RWPE1 (cell line): ENCODE results near the gene LSR.

ENCODE experiments used
- CTCF ChIA-PET: fragments of 350-600 bp; sonication (Branson Sonifier 250); formaldehyde crosslinking; extraction: SDS; loops from one replicate; lab custom pipeline; 2021; lab: Yijun Ruan, JAX
- POLR2A ChIA-PET: fragments of 400-600 bp; formaldehyde crosslinking; extraction: SDS; loops from one replicate; lab custom pipeline; 2020; ENCODE audit warnings: antibody characterized with exemption; ENCODE audit not compliant: low non-redundant PET; lab: Yijun Ruan, JAX
- DNase-seq: peaks from one replicate; pipeline ENCODE4 v3.0.0; 2012; ENCODE audit warnings: low spot score
- H3K27ac ChIP-seq: fragments of 450-650 bp; 2 replicates; pipeline ENCODE4 v1.5.1; 2017
- TF ChIP-seq, protein P1 (sequence below): fragments of 450-650 bp; conservative IDR thresholded peaks from 2 replicates; pipeline ENCODE4 v1.5.1; 2017; ENCODE audit warnings: low read depth, mild to moderate bottlenecking

Gene LSR

GRCh38 chr19:35294328-35294727 is 45.5 kb downstream of the LSR start:
- CTCF ChIA-PET, result interaction anchor here (0.9 kb wide), 1 partner anchor 24 kb away, joined by 5 read pairs; no protein-coding TSS in a partner anchor
- POLR2A ChIA-PET, result no interaction called here
- DNase-seq, result no peak
- TF ChIP-seq, protein P1, sequence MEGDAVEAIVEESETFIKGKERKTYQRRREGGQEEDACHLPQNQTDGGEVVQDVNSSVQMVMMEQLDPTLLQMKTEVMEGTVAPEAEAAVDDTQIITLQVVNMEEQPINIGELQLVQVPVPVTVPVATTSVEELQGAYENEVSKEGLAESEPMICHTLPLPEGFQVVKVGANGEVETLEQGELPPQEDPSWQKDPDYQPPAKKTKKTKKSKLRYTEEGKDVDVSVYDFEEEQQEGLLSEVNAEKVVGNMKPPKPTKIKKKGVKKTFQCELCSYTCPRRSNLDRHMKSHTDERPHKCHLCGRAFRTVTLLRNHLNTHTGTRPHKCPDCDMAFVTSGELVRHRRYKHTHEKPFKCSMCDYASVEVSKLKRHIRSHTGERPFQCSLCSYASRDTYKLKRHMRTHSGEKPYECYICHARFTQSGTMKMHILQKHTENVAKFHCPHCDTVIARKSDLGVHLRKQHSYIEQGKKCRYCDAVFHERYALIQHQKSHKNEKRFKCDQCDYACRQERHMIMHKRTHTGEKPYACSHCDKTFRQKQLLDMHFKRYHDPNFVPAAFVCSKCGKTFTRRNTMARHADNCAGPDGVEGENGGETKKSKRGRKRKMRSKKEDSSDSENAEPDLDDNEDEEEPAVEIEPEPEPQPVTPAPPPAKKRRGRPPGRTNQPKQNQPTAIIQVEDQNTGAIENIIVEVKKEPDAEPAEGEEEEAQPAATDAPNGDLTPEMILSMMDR, result no peak
- no peak overlapping the region for H3K27ac ChIP-seq

- no peak for DNase-seq
- TF ChIP-seq, protein P1, result no peak
- H3K27ac ChIP-seq, result no peak overlapping the region
- ChIA-PET POLR2A (no interaction called here), CTCF (interaction anchor here (0.6 kb wide), 1 partner anchor 57 kb away, joined by 3 read pairs; no protein-coding TSS in a partner anchor)
Measured at GRCh38 chr19:35294859-35295791, 46.3 kb downstream of the LSR start.

DNA sequence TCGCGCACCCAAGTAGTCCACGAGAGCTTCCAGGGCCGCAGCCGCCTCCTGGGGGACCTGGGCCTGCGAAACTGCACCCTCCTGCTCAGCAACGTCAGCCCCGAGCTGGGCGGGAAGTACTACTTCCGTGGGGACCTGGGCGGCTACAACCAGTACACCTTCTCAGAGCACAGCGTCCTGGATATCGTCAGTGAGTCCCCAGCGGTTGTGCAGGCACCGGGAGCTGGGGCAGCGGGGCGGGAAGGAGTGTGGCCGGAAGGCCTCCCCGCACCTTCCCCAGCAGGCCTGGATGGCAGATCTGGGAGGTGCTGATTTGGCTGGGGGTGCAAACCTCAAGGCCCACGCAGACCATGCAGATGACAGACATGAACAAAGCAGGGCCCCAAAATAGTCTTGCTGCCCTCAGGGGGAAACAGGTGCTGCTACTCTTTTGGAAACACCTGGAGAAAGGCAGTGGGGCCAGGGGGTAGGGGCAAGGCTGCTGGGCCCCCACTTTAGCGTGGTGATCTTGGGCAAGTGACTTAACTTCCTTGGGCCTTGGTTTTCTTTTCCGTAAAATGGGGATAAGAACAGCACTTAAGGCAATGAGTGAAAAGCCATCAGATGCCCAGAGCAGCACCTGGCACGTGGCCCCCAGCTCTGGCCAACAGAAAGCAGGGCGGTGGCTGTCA is 47.1 kb downstream of the LSR start:
- no peak overlapping the region; the same call in 1 of the 2 replicates for H3K27ac ChIP-seq
- DNase-seq, result no peak
- TF ChIP-seq, protein P1, result no peak
- POLR2A ChIA-PET, result no interaction called here
- CTCF ChIA-PET, result interaction anchor here (0.6 kb wide), 1 partner anchor 57 kb away, joined by 3 read pairs; no protein-coding TSS in a partner anchor

- ChIA-PET CTCF (no interaction called here), POLR2A (no interaction called here)
- DNase-seq, result no peak
- TF ChIP-seq, protein P1, result no peak
- H3K27ac ChIP-seq, result no peak overlapping the region
Measured at GRCh38 chr19:35296644-35297514, 48.1 kb downstream of the LSR start.

DNA sequence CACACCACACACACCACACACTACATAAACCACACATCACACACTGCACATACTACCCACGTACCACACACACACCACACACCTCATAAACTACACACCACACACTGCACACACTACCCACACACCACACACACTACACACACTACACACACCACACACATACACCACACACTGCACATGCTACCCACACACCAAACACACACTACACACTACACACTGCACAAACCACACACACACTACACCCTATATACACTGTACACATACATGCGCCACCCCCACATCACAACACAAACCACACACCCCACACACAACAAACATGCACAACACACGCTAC is 48.7 kb downstream of the LSR start:
- TF ChIP-seq, protein P1, result no peak
- H3K27ac ChIP-seq, result no peak overlapping the region
- ChIA-PET POLR2A (no interaction called here), CTCF (no interaction called here)
- DNase-seq, result no peak

DNA sequence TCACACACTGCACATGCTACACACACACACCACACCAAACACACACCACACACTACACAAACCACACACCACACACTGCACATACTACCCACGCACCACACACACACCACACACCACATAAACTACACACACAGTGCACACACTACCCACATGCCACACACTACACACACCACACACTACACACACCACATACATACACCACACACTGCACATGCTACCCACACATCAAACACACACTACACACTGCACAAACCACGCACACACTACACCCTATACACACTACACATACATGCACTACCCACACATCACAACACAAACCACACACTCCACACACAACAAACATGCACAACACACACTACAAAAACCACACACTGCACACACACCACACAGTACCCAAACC is 49.1 kb downstream of the LSR start:
- TF ChIP-seq, protein P1, result no peak
- H3K27ac ChIP-seq, result no peak overlapping the region
- POLR2A ChIA-PET, result no interaction called here
- no peak for DNase-seq
- CTCF ChIA-PET, result no interaction called here
